Neuron (in vitro differentiated cells): ENCODE data around the gene EDARADD.
"Not testable (repeated sequence)": the region's sequence is repeated elsewhere in the genome, so short reads cannot be mapped to it uniquely, and the experiment has no call there.

Experiments
- H2AFZ ChIP-seq: one replicate; pipeline ENCODE4 v1.6.1; 2013; ENCODE audit warnings: low read depth, mild to moderate bottlenecking, inconsistent platforms, low read length, moderate library complexity
- H3K27me3 ChIP-seq: one replicate; pipeline ENCODE4 v1.6.1; 2013; ENCODE audit warnings: low read length; ENCODE audit not compliant: insufficient read depth
- H3K36me3 ChIP-seq: one replicate; pipeline ENCODE4 v1.6.1; 2013; ENCODE audit warnings: low read length; ENCODE audit not compliant: insufficient read depth
- H3K4me1 ChIP-seq: one replicate; pipeline ENCODE4 v1.6.1; 2013; ENCODE audit warnings: low read length; ENCODE audit not compliant: insufficient read depth
- H3K4me3 ChIP-seq: 2 replicates; pipeline ENCODE4 v1.5.1; 2013; ENCODE audit warnings: mild to moderate bottlenecking, low read length, moderate library complexity
- H3K9me3 ChIP-seq: one replicate; pipeline ENCODE4 v1.6.1; 2013; ENCODE audit warnings: low read length

Gene EDARADD

GRCh38 chr1:236393681-236394481, at the start of gene EDARADD:
TSS of gene EDARADD (plus strand) at chr1:236394286. CDS start at chr1:236394445, 159 bp downstream.
- H3K9me3 ChIP-seq: no peaks in the 10 kb centered on the region
- no peaks in the 10 kb centered on the region for H3K36me3 ChIP-seq
- H3K27me3 ChIP-seq: peaks cover 50% of the 10 kb centered on the region
- peak within 1 kb of the TSS; percentile 95 for H2AFZ ChIP-seq
- peak within 1 kb of the TSS; percentile 54 for H3K4me3 ChIP-seq
- H3K4me1 ChIP-seq: peaks cover 13% of the 10 kb centered on the region

DNA sequence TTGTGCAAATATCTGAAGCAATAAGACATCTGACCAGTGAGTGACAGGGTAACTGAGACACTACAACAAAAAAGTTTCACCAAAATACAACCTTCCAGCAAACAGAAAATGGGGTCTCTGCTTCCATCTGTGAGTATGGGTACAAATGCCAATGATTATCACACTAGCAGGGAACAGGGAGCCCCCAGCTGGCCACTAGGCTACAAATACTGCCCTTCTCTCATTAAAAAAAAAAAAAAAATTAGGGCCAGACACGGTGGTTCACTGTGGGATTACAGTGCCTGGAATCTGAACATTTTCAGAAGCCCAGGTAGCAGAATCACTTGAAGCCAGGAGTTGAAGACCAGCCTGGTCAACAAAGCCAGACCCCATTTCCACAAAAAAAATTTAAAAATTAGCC, 48.4 kb upstream of the EDARADD start:
- no peak overlapping the region for H3K4me3 ChIP-seq
- no peaks in the 10 kb centered on the region for H3K27me3 ChIP-seq
- H3K4me1 ChIP-seq: no peaks in the 10 kb centered on the region
- no peaks in the 10 kb centered on the region for H3K36me3 ChIP-seq
- H3K9me3 ChIP-seq: no peaks in the 10 kb centered on the region
- no peak overlapping the region for H2AFZ ChIP-seq

- Histone ChIP-seq H3K4me1 (no peaks in the 10 kb centered on the region), H2AFZ (no peak overlapping the region), H3K4me3 (no peak overlapping the region), H3K9me3 (no peaks in the 10 kb centered on the region), H3K36me3 (no peaks in the 10 kb centered on the region), H3K27me3 (no peaks in the 10 kb centered on the region)
Measured at GRCh38 chr1:236348071-236348470, 46.0 kb upstream of the EDARADD start.

DNA sequence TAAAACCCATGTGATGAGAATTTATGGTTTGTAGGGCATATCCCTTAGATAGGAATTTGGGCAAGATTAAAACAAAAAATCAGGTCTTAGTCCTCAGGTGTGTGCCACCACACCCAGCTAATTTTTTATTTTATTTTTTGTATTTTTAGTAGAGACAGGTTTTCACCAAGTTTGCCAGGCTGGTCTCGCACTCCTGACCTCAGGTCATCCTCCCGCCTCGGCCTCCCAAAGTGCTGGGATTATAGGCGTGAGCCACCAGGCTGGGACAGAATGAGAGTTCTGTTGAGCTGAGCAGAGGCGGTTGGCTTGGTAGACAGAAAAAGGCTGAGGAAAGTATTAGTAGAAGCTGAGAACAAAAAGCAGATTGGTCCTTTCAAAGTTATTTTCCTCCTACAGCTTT, 43.8 kb upstream of the EDARADD start:
- no peaks in the 10 kb centered on the region for H3K36me3 ChIP-seq
- no peaks in the 10 kb centered on the region for H3K4me1 ChIP-seq
- no peak overlapping the region for H3K4me3 ChIP-seq
- H2AFZ ChIP-seq: no peak overlapping the region
- H3K9me3 ChIP-seq: no peaks in the 10 kb centered on the region
- no peaks in the 10 kb centered on the region for H3K27me3 ChIP-seq

GRCh38 chr1:236351875-236352573, 42.1 kb upstream of the EDARADD start:
- Histone ChIP-seq H3K27me3 (no peaks in the 10 kb centered on the region), H2AFZ (no peak overlapping the region), H3K4me1 (no peaks in the 10 kb centered on the region), H3K9me3 (no peaks in the 10 kb centered on the region), H3K36me3 (no peaks in the 10 kb centered on the region), H3K4me3 (no peak overlapping the region)

DNA sequence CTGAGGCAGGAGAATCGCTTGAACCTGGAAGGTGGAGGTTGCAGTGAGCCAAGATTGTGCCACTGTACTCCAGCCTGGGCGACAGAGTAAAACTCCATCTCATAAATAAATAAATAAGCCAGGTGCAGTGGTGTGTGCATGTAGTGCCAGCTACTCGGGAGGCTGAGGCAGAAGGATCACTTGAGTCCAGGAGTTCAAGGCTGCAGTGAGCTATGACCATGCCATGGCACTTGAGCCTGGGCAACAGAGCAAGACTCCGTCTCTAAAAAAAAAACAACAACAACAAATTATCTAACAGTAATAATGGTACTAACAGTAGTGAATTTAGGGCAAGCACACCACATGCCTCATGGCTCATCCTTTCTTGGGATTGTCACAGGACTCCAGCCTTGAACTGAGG, 41.3 kb upstream of the EDARADD start:
- not testable (repeated sequence) for H3K4me3 ChIP-seq, H3K27me3 ChIP-seq, H2AFZ ChIP-seq, H3K9me3 ChIP-seq, H3K36me3 ChIP-seq, H3K4me1 ChIP-seq

- H3K4me3 ChIP-seq: no peak overlapping the region
- no peaks in the 10 kb centered on the region for H3K9me3 ChIP-seq
Measured at GRCh38 chr1:236353813-236354212, 40.3 kb upstream of the EDARADD start.

DNA sequence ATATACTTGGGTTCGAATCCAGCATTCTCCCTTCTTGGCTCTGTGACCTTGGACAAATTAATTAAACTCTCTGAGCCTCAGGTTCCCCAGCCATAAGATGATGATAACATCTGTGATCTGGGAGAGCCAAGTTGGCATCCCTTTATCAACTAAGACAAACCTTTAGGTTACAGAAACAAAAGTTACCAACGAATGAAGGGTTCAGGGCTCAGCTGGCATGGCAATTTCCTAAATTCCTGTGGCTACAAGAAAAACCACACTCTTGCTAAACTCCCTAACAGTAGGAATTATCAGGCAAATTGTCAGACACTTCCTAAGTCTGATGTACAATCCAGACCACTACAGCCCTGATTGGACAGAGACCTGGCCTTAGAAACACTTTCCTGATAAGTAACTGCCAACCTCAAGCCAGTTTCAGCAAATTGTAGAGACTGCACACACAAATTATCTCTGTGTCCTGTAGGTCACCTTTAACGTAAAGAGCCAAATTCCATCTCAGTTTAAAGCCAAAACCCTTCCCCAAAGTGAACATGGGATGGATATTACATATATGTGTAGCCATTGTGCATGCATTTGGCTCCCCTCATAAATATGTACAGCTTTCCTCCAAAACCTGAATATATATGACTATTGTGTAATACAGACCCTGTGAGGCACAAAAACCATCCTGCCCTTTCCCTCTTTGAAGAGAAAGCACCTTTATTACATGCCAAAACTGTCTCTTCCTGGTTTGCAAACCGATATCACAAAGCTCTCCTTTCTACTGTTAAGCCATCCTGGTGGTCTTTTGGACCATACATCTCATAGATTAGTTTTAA, 39.5 kb upstream of the EDARADD start:
- Histone ChIP-seq H3K36me3 (no peaks in the 10 kb centered on the region), H2AFZ (no peak overlapping the region), H3K4me3 (no peak overlapping the region)

More at GRCh38 chr1:236353813-236354212, 40.3 kb upstream of the EDARADD start:
- Histone ChIP-seq H3K4me1 (no peaks in the 10 kb centered on the region), H3K27me3 (no peaks in the 10 kb centered on the region), H2AFZ (no peak overlapping the region), H3K36me3 (no peaks in the 10 kb centered on the region)

GRCh38 chr1:236356141-236356540, 37.9 kb upstream of the EDARADD start:
- H3K36me3 ChIP-seq: no peaks in the 10 kb centered on the region
- no peaks in the 10 kb centered on the region for H3K27me3 ChIP-seq
- no peak overlapping the region for H3K4me3 ChIP-seq
- no peak overlapping the region for H2AFZ ChIP-seq
- no peaks in the 10 kb centered on the region for H3K4me1 ChIP-seq
- no peaks in the 10 kb centered on the region for H3K9me3 ChIP-seq

More for the DNA sequence above, 39.5 kb upstream of the EDARADD start:
- H3K27me3 ChIP-seq: no peaks in the 10 kb centered on the region
- H3K9me3 ChIP-seq: no peaks in the 10 kb centered on the region
- H3K4me1 ChIP-seq: no peaks in the 10 kb centered on the region

DNA sequence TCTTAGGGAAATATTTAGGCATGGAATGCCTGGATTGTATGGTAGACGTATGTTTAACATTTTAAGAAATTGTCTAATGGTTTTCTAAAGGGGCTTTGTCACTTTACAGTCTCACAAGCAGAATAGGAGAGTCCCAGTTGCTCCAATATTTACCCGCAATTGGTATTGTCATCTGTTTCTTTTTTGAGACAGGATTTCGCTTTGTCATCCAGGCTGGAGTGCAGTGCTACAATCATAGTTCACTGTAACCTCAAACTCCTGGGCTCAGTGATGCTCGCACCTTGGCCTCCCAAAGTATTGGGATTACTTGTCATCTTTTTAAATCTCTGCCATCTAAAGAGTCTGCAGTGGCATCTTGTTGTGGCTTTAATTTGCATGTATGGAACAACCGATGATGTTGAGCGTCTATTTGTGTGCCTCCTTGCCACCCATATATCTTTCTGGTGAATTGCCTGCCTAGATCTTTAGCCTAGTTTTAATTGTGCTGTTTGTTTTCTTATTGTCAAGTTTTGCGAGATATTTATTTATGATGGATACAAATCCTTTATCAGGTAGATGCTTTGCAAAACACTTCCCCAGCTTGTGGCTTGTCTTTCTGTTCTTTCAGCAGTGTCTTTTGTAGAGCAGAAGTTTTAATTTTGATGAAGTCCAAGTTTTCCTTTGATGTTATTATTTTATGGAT, 32.0 kb upstream of the EDARADD start:
- no peaks in the 10 kb centered on the region for H3K27me3 ChIP-seq
- H2AFZ ChIP-seq: no peak overlapping the region
- no peaks in the 10 kb centered on the region for H3K36me3 ChIP-seq
- H3K4me3 ChIP-seq: no peak overlapping the region
- no peaks in the 10 kb centered on the region for H3K4me1 ChIP-seq
- peaks cover 1% of the 10 kb centered on the region for H3K9me3 ChIP-seq

DNA sequence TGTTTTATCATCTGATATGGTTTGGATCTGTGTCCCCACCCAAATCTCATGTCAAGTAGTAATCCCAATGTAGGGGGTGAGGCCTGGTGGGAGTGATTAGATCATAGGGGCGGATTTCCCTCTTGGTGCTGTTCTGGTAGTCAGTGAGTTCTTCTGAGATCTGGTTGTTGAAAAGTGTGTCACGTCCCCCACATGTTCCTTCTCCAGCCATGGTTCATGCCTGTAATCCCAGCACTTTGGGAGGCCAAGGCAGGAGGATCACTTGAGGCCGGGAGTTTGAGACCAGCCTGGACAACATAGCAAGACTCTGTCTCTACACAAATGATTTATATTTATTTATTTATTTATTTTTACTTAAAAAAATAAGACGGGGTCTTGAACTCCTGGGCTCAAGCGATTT, 30.8 kb upstream of the EDARADD start:
- Histone ChIP-seq H3K36me3 (no peaks in the 10 kb centered on the region), H3K4me3 (no peak overlapping the region), H2AFZ (no peak overlapping the region), H3K9me3 (peaks cover 1% of the 10 kb centered on the region), H3K27me3 (no peaks in the 10 kb centered on the region), H3K4me1 (no peaks in the 10 kb centered on the region)

DNA sequence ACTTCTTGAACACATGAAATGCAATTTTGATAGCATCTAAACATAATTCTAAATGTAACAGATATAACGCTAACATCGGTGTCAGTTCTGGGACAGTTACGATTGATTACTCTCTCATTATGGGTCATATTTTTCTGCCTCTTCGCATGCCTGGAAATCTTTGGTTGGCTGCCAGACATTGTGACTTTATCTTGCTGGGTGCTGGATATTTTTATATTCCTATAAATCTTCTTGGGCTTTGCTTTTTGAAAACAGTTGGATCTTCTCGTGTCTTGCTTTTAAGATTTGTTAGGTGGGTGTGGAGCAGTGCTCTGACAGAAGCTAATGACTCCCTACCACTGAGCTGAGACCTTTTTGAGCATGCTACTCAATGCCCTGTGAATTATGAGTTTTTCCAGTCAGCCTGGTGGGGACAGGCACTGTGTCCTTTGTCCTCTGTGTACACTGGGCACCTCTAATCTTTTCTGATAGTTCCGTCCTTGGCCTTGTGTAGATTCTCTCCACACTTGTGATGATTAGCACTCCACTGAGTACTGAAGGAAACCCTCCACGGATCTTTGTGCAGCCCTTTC, 28.0 kb upstream of the EDARADD start:
- Histone ChIP-seq H3K4me1 (no peaks in the 10 kb centered on the region), H3K36me3 (no peaks in the 10 kb centered on the region), H3K9me3 (peaks cover 1% of the 10 kb centered on the region), H3K27me3 (no peaks in the 10 kb centered on the region), H3K4me3 (no peak overlapping the region), H2AFZ (no peak overlapping the region)
